HEK293 (cell line): ENCODE measurements around the gene CKS1B.

Source experiments
- CTCF ChIA-PET: fragments of 350-600 bp; formaldehyde crosslinking; extraction: SDS; loops from one replicate; lab custom pipeline; 2021; ENCODE audit warnings: antibody characterized with exemption; lab: Yijun Ruan, JAX
- POLR2A ChIA-PET: fragments of 300-600 bp; formaldehyde crosslinking; extraction: SDS; loops from one replicate; lab custom pipeline; 2020; ENCODE audit warnings: antibody characterized with exemption, inconsistent platforms; lab: Yijun Ruan, JAX
- H3K27ac ChIP-seq: fragments of 200-500 bp; sonication (Bioruptor generic); 2 replicates; pipeline ENCODE4 v1.5.1; 2014; ENCODE audit warnings: low read depth, low read length, control low read depth, inconsistent platforms; ENCODE audit errors: extremely low read depth
- H3K36me3 ChIP-seq, 2 experiments: fragments of 200-500 bp in 1 of 2; sonication (Bioruptor generic) in 1 of 2; 1 replicate in 1 of 2; 2 replicates in 1 of 2; pipeline ENCODE4 v1.5.1; 2014 to 2017; ENCODE audit warnings: inconsistent platforms in 2 of 2, low read length in 2 of 2; ENCODE audit not compliant: control insufficient read depth in 2 of 2, insufficient read depth in 1 of 2
- H3K4me1 ChIP-seq: fragments of 200-500 bp; sonication (Bioruptor generic); 2 replicates; pipeline ENCODE4 v1.5.1; 2014; ENCODE audit warnings: mild to moderate bottlenecking, low read length, inconsistent platforms; ENCODE audit not compliant: control insufficient read depth, insufficient read depth
- H3K4me3 ChIP-seq: 2 replicates; pipeline ENCODE4 v1.5.1; 2011; ENCODE audit warnings: low read depth, mild to moderate bottlenecking, control low read depth, low read length, moderate library complexity
- H3K9me3 ChIP-seq: fragments of 200-500 bp; sonication (Bioruptor generic); 2 replicates; pipeline ENCODE4 v1.5.1; 2014; ENCODE audit warnings: low read depth, low read length, inconsistent platforms; ENCODE audit not compliant: control insufficient read depth, insufficient read depth
- BCL11B ChIP-seq: fragments of 450-650 bp; formaldehyde crosslinking; IDR thresholded peaks from 2 replicates; pipeline ENCODE4 v1.5.1; 2016; ENCODE audit warnings: low read depth, missing biosample characterization, missing genetic modification characterization
- GLI4 ChIP-seq: fragments of 450-650 bp; formaldehyde crosslinking; IDR thresholded peaks from 2 replicates; pipeline ENCODE4 v1.5.1; 2016; ENCODE audit warnings: missing biosample characterization, missing genetic modification characterization
- HOXD13 ChIP-seq: sonication (generic); formaldehyde crosslinking; IDR thresholded peaks from 2 replicates; pipeline ENCODE4 v1.8.0; 2022; ENCODE audit warnings: missing genetic modification reagents, borderline replicate concordance
- KLF10 ChIP-seq: fragments of 450-650 bp; IDR thresholded peaks from 2 replicates; pipeline ENCODE4 v1.5.1; 2018; ENCODE audit warnings: missing biosample characterization, mild to moderate bottlenecking, missing genetic modification characterization
- KLF16 ChIP-seq: fragments of 450-650 bp; formaldehyde crosslinking; IDR thresholded peaks from 2 replicates; pipeline ENCODE4 v1.5.1; 2017; ENCODE audit warnings: missing biosample characterization, missing genetic modification characterization
- KLF7 ChIP-seq: fragments of 450-650 bp; formaldehyde crosslinking; IDR thresholded peaks from 2 replicates; pipeline ENCODE4 v1.5.1; 2016; ENCODE audit warnings: missing biosample characterization, missing genetic modification characterization, borderline replicate concordance
- KLF9 ChIP-seq: fragments of 450-650 bp; formaldehyde crosslinking; IDR thresholded peaks from 2 replicates; pipeline ENCODE4 v1.5.1; 2016; ENCODE audit warnings: missing biosample characterization, missing genetic modification characterization, low read depth
- MEIS1 ChIP-seq: sonication (generic); formaldehyde crosslinking; IDR thresholded peaks from 2 replicates; pipeline ENCODE4 v1.8.1; 2022; ENCODE audit warnings: missing genetic modification reagents, mild to moderate bottlenecking, borderline replicate concordance
- SCRT1 ChIP-seq: fragments of 450-650 bp; formaldehyde crosslinking; IDR thresholded peaks from 2 replicates; pipeline ENCODE4 v1.5.1; 2016; ENCODE audit warnings: missing biosample characterization, missing genetic modification characterization, borderline replicate concordance
- TRIM28 ChIP-seq: IDR thresholded peaks from 2 replicates; pipeline ENCODE4 v1.6.1; 2011; ENCODE audit warnings: low read length, control low read depth, borderline replicate concordance
- WT1 ChIP-seq: fragments of 450-650 bp; formaldehyde crosslinking; IDR thresholded peaks from 2 replicates; pipeline ENCODE4 v1.5.1; 2016; ENCODE audit warnings: missing biosample characterization, missing genetic modification characterization
- ZBTB17 ChIP-seq: fragments of 450-650 bp; formaldehyde crosslinking; IDR thresholded peaks from 2 replicates; pipeline ENCODE4 v1.5.1; 2016; ENCODE audit warnings: missing biosample characterization, missing genetic modification characterization
- ZBTB49 ChIP-seq: fragments of 450-650 bp; formaldehyde crosslinking; IDR thresholded peaks from 2 replicates; pipeline ENCODE4 v1.5.1; 2016; ENCODE audit warnings: missing biosample characterization, missing genetic modification characterization, low read depth
- ZFHX2 ChIP-seq: fragments of 450-650 bp; formaldehyde crosslinking; conservative IDR thresholded peaks from 2 replicates; pipeline ENCODE4 v1.5.1; 2016; ENCODE audit warnings: missing biosample characterization, missing genetic modification characterization
- ZNF121 ChIP-seq: fragments of 450-650 bp; formaldehyde crosslinking; IDR thresholded peaks from 2 replicates; pipeline ENCODE4 v1.5.1; 2016; ENCODE audit warnings: missing biosample characterization, missing genetic modification characterization
- ZNF140 ChIP-seq: fragments of 450-650 bp; formaldehyde crosslinking; IDR thresholded peaks from 2 replicates; pipeline ENCODE4 v1.5.1; 2016; ENCODE audit warnings: missing biosample characterization, missing genetic modification characterization
- ZNF211 ChIP-seq: fragments of 450-650 bp; formaldehyde crosslinking; IDR thresholded peaks from 2 replicates; pipeline ENCODE4 v1.5.1; 2016; ENCODE audit warnings: low read depth, missing biosample characterization, missing genetic modification characterization
- ZNF214 ChIP-seq: fragments of 450-650 bp; formaldehyde crosslinking; IDR thresholded peaks from 2 replicates; pipeline ENCODE4 v1.5.1; 2017; ENCODE audit warnings: missing biosample characterization, mild to moderate bottlenecking, missing genetic modification characterization, borderline replicate concordance
- ZNF335 ChIP-seq: fragments of 450-650 bp; formaldehyde crosslinking; conservative IDR thresholded peaks from 2 replicates; pipeline ENCODE4 v1.5.1; 2016; ENCODE audit warnings: missing biosample characterization, missing genetic modification characterization
- ZNF391 ChIP-seq: fragments of 450-650 bp; formaldehyde crosslinking; IDR thresholded peaks from 2 replicates; pipeline ENCODE4 v1.5.1; 2016; ENCODE audit warnings: low read depth, missing biosample characterization, missing genetic modification characterization, borderline replicate concordance
- ZNF394 ChIP-seq: fragments of 450-650 bp; formaldehyde crosslinking; IDR thresholded peaks from 2 replicates; pipeline ENCODE4 v1.5.1; 2016; ENCODE audit warnings: missing biosample characterization, missing genetic modification characterization, mild to moderate bottlenecking, moderate library complexity, borderline replicate concordance
- ZNF449 ChIP-seq: fragments of 450-650 bp; formaldehyde crosslinking; IDR thresholded peaks from 2 replicates; pipeline ENCODE4 v1.5.1; 2017; ENCODE audit warnings: missing biosample characterization, mild to moderate bottlenecking, missing genetic modification characterization, moderate library complexity
- ZNF580 ChIP-seq: fragments of 450-650 bp; formaldehyde crosslinking; IDR thresholded peaks from 2 replicates; pipeline ENCODE4 v1.5.1; 2016; ENCODE audit warnings: missing biosample characterization, missing genetic modification characterization
- ZNF585B ChIP-seq: fragments of 450-650 bp; formaldehyde crosslinking; IDR thresholded peaks from 2 replicates; pipeline ENCODE4 v1.5.1; 2016; ENCODE audit warnings: missing biosample characterization, missing genetic modification characterization
- ZNF596 ChIP-seq: fragments of 450-650 bp; IDR thresholded peaks from 2 replicates; pipeline ENCODE4 v1.5.0; 2018; ENCODE audit warnings: missing biosample characterization, mild to moderate bottlenecking, missing genetic modification characterization, moderate library complexity
- ZNF600 ChIP-seq: fragments of 450-650 bp; formaldehyde crosslinking; IDR thresholded peaks from 2 replicates; pipeline ENCODE4 v1.5.1; 2016; ENCODE audit warnings: missing biosample characterization, missing genetic modification characterization
- ZNF639 ChIP-seq: fragments of 450-650 bp; formaldehyde crosslinking; IDR thresholded peaks from 2 replicates; pipeline ENCODE4 v1.5.1; 2016; ENCODE audit warnings: missing biosample characterization, missing genetic modification characterization
- ZNF747 ChIP-seq: fragments of 450-650 bp; formaldehyde crosslinking; IDR thresholded peaks from 2 replicates; pipeline ENCODE4 v1.5.1; 2016; ENCODE audit warnings: missing biosample characterization, missing genetic modification characterization
- TF ChIP-seq, protein P1 (sequence below): fragments of 450-650 bp; formaldehyde crosslinking; conservative IDR thresholded peaks from 2 replicates; pipeline ENCODE4 v1.5.1; 2016; ENCODE audit warnings: low read depth, missing biosample characterization, missing genetic modification characterization

CKS1B gene

DNA sequence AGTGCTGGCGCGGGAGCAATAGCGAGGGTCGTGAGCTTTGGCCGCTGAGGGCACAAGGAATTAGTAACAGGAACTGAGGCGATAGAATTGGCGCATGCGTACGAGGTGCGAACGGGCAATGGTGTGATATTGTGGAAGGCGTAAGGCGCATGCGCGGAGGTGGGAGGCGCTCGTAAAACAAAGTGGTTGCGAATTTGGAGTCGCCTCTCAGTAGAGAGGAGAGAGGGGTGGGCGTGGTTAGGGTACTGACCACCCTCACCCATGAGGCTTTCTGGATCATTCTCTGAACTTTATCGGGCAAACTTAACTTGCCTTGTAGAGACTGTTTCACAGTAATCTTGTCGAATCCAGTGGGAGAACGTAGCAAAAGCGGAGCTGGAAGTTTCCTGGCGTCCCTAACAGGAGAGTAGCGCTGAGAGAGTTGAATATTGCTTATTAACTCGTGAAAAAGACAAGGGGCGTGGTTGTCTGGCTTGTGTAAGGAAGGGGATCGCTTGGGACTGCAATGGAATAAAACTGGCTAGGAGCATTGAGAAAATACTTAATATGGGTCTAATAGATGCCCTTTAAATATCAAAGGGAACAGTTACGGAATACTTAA is 427 bp downstream of the CKS1B start:
- POLR2A ChIA-PET = interaction anchor here (2.0 to 6.0 kb wide), 4 partner anchors 8 to 27 kb away, joined by 9 to 66 read pairs (median 14); partner anchors contain the start of genes FLAD1, LENEP and ZBTB7B
- Histone ChIP-seq H3K4me3 (peak overlapping the region; percentile 67), H3K36me3 (peaks cover 0 to 20% of the 10 kb centered on the region in 2 experiments; a peak in 2 of 3 replicates), H3K4me1 (peaks cover 12% of the 10 kb centered on the region), H3K9me3 (no peaks in the 10 kb centered on the region), H3K27ac (peak overlapping the region; percentile 76)
- CTCF ChIA-PET = interaction anchor here (1.2 to 2.0 kb wide), 2 partner anchors 8 to 21 kb away, joined by 3 to 11 read pairs; partner anchors contain the start of gene FLAD1
- no peak; the same call in 1 of the 2 replicates for TF ChIP-seq GLI4
- peak; percentile 62; the same call in 1 of the 2 replicates for TF ChIP-seq TRIM28
- TF ChIP-seq SCRT1 (tag by site-specific recombination) = no peak
- TF ChIP-seq ZNF391 (tag by site-specific recombination) = no peak; the same call in 1 of the 2 replicates
- no peak for TF ChIP-seq ZFHX2
- TF ChIP-seq ZNF639 = no peak
- TF ChIP-seq BCL11B (tag by site-specific recombination) = 0 out of 2 replicates have a peak, but pooled peaks have one; percentile 13
- peak; percentile 7; the same call in 1 of the 2 replicates for TF ChIP-seq ZNF449
- no peak for TF ChIP-seq ZNF211 (tag by site-specific recombination)
- 0 out of 2 replicates have a peak, but pooled peaks have one; percentile 44 for TF ChIP-seq ZNF335 (tag by site-specific recombination)
- peak; percentile 62; the same call in 1 of the 2 replicates for TF ChIP-seq KLF10 (tag by site-specific recombination)
- TF ChIP-seq HOXD13 = peak; percentile 93
- peak; percentile 13; the same call in 1 of the 2 replicates for TF ChIP-seq KLF7 (tag by site-specific recombination)
- TF ChIP-seq ZNF140 = no peak
- peak; percentile 73; the same call in 1 of the 2 replicates for TF ChIP-seq WT1 (tag by site-specific recombination)
- no peak for TF ChIP-seq ZNF121 (tag by site-specific recombination)
- no peak for TF ChIP-seq ZNF585B (tag by site-specific recombination)
- TF ChIP-seq KLF9 = peak; percentile 97
- peak; percentile 83; the same call in 1 of the 2 replicates for TF ChIP-seq KLF16 (tag by site-specific recombination)
- no peak for TF ChIP-seq ZBTB49 (tag by site-specific recombination)
- no peak for TF ChIP-seq ZNF214 (tag by site-specific recombination)
- peak; percentile 73; the same call in 1 of the 2 replicates for TF ChIP-seq ZNF600 (tag by site-specific recombination)
- TF ChIP-seq MEIS1 = no peak
- TF ChIP-seq ZNF580 = no peak
- 0 out of 2 replicates have a peak, but pooled peaks have one; percentile 23 for TF ChIP-seq ZBTB17 (tag by site-specific recombination)
- TF ChIP-seq, protein P1, sequence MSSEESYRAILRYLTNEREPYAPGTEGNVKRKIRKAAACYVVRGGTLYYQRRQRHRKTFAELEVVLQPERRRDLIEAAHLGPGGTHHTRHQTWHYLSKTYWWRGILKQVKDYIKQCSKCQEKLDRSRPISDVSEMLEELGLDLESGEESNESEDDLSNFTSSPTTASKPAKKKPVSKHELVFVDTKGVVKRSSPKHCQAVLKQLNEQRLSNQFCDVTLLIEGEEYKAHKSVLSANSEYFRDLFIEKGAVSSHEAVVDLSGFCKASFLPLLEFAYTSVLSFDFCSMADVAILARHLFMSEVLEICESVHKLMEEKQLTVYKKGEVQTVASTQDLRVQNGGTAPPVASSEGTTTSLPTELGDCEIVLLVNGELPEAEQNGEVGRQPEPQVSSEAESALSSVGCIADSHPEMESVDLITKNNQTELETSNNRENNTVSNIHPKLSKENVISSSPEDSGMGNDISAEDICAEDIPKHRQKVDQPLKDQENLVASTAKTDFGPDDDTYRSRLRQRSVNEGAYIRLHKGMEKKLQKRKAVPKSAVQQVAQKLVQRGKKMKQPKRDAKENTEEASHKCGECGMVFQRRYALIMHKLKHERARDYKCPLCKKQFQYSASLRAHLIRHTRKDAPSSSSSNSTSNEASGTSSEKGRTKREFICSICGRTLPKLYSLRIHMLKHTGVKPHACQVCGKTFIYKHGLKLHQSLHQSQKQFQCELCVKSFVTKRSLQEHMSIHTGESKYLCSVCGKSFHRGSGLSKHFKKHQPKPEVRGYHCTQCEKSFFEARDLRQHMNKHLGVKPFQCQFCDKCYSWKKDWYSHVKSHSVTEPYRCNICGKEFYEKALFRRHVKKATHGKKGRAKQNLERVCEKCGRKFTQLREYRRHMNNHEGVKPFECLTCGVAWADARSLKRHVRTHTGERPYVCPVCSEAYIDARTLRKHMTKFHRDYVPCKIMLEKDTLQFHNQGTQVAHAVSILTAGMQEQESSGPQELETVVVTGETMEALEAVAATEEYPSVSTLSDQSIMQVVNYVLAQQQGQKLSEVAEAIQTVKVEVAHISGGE (tag by site-specific recombination) = 0 out of 2 replicates have a peak, but pooled peaks have one; percentile 14
- peak; percentile 81 for TF ChIP-seq ZNF394
- TF ChIP-seq ZNF596 (tag by site-specific recombination) = no peak
- no peak for TF ChIP-seq ZNF747
